IgD-negative memory B cell (primary cell): ENCODE measurements around the gene OPRD1. TPM values are rescaled to one million over a fixed set of nuclear protein-coding genes. Genes with fewer than 3 reads are reported as not detected.

Experiments used
- H3K27ac Mint-ChIP-seq, 3 donors: one replicate each; pipeline ENCODE4 v1.8.0; 2020 to 2022; ENCODE audit warnings: mild to moderate bottlenecking in 3 of 3, mixed read lengths in 3 of 3, moderate library complexity in 1 of 3
- H3K27me3 Mint-ChIP-seq: one replicate; pipeline ENCODE4 v1.8.0; 2021; ENCODE audit warnings: mixed read lengths
- H3K36me3 Mint-ChIP-seq: one replicate; pipeline ENCODE4 v1.8.0; 2020; ENCODE audit warnings: mild to moderate bottlenecking, mixed read lengths
- H3K4me1 Mint-ChIP-seq, 3 donors: one replicate each; pipeline ENCODE4 v1.8.0; 2020 to 2022; ENCODE audit warnings: mixed read lengths in 3 of 3, mild to moderate bottlenecking in 1 of 3
- H3K4me3 Mint-ChIP-seq, 4 donors: one replicate each; pipeline ENCODE4 v1.8.0; 2020 to 2022; ENCODE audit warnings: mild to moderate bottlenecking in 4 of 4, mixed read lengths in 4 of 4, moderate library complexity in 3 of 4
- H3K9me3 Mint-ChIP-seq, 3 donors: one replicate each; pipeline ENCODE4 v1.8.0; 2020 to 2021; ENCODE audit warnings: mixed read lengths in 3 of 3, mild to moderate bottlenecking in 1 of 3
- polyA plus RNA-seq: library from polyadenylated mRNA; unstranded; fragments of 300-500 nt; fragmentation: Illumina TruSeq; gene quantifications from one replicate; pipeline ENCODE4 v1.2.3, GENCODE V29; 2021

The OPRD1 gene
- polyA plus RNA-seq, 1 donor from 2014 or later, result 0.03 TPM

DNA sequence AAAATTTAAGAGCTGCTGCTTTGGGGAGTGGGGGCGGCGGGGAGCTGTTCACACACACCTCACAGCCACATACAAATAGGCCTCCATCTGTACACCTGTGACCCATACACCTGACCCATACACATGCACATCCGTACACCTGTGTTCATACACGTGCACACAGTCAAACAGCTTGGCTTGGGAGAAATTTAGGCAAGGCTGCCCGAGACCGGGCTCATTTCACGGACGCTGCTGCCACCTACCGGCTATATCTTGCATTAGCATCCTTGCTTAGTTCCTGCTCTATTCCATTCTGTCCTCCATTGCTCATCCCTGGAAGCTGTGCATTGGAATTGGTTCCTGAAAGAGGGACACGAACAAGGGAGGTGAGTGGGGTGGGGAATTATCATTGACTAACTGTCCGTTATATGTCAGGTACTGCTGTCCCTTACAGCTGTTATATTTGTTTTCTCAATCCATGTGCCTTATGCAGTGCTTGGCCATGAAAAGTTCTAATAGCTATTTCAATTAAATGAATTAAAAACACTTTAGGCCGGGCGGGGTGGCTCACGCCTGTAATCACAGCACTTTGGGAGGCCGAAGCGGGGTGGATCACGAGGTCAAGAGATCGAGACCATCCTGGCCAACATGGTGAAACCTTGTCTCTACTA, 65.3 kb downstream of the OPRD1 start:
- no peaks in the 10 kb centered on the region for H3K36me3 Mint-ChIP-seq
- H3K27me3 Mint-ChIP-seq, result no peaks in the 10 kb centered on the region
- peaks cover 4 to 6% (median 6%) of the 10 kb centered on the region in 3 donors for H3K4me1 Mint-ChIP-seq
- H3K4me3 Mint-ChIP-seq, result no peak overlapping the region
- H3K9me3 Mint-ChIP-seq, result no peaks in the 10 kb centered on the region
- H3K27ac Mint-ChIP-seq, result no peak overlapping the region

DNA sequence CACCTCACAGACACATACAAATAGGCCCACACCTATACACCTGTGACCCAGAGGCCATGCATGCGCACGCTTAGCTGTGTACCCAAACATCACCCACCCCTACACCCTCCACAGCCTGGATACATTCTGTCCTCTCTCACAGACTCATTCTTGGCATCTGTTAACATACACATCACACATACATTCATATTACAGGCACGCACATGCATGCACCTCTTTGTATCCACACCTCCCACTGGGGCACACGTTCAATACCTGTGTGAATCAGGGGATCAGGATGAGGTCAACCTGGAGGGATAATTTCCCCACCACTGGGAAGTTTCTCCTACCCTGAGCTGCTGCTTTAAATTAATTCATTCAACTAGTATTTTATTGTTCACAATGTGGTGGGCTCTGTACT, 66.8 kb downstream of the OPRD1 start:
- no peaks in the 10 kb centered on the region for H3K27me3 Mint-ChIP-seq
- H3K4me3 Mint-ChIP-seq, result no peak overlapping the region
- no peaks in the 10 kb centered on the region for H3K36me3 Mint-ChIP-seq
- H3K4me1 Mint-ChIP-seq, result peaks cover 6 to 10% (median 8%) of the 10 kb centered on the region in 3 donors
- H3K27ac Mint-ChIP-seq, result no peak overlapping the region
- no peaks in the 10 kb centered on the region for H3K9me3 Mint-ChIP-seq

DNA sequence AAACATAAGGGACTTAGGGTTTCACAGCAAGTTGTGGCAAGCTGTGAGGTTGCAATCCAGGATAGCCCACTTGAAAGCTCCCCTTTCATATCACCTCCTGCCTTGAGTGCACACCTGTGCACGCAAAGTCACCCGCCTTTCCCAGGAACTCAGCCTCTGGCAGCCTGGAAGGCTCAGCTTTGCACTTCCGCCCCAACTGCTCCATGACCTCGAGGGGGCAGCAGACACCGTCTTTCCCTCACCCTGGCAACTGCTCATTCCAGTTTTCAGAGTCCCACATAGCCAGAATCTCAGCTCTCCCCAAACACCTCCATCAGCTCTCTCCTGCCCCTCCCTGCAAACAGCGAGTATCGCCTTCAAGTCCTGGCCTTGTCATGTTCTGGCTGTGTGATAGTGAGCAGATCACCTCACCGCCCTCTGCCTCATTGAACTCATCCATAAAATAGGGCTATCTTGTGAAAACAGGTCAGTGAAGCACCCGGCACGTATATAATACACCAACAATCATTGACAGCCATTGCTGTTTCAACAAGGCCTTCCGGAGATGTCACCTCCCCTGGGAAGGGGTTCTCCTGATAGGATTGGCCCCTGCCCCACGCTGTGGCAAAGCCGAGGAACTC, 70.1 kb downstream of the OPRD1 start:
- Mint-ChIP-seq H3K27me3 (no peaks in the 10 kb centered on the region), H3K36me3 (no peaks in the 10 kb centered on the region), H3K9me3 (no peaks in the 10 kb centered on the region), H3K4me3 (peak overlapping the region in 1 of 4 donors; percentile 82), H3K27ac (peak overlapping the region in 2 of 3 donors; percentile 17 to 29), H3K4me1 (peaks cover 28 to 32% (median 29%) of the 10 kb centered on the region in 3 donors)

DNA sequence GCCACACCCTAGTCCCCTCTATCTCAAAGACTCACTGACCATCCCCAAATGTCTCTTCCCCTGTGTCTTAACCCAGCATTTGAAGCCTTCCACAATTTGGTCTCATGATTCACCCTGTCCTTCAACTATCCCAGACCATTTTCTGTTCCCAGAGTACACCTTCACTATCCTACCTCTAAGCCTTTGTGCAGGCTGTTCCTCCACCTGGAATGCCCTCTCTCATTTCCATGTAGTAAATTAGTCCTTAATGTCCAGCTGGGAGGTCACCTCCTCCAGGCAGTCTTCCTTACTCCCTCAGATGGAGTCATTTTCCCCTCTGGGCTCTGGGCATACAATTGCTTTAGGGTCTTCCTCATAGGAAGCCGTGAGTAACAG, 71.3 kb downstream of the OPRD1 start:
- Mint-ChIP-seq H3K4me1 (peaks cover 30 to 35% (median 32%) of the 10 kb centered on the region in 3 donors), H3K27ac (no peak overlapping the region), H3K36me3 (no peaks in the 10 kb centered on the region), H3K27me3 (no peaks in the 10 kb centered on the region), H3K4me3 (peak overlapping the region in 2 of 4 donors; percentile 18 to 83), H3K9me3 (no peaks in the 10 kb centered on the region)

DNA sequence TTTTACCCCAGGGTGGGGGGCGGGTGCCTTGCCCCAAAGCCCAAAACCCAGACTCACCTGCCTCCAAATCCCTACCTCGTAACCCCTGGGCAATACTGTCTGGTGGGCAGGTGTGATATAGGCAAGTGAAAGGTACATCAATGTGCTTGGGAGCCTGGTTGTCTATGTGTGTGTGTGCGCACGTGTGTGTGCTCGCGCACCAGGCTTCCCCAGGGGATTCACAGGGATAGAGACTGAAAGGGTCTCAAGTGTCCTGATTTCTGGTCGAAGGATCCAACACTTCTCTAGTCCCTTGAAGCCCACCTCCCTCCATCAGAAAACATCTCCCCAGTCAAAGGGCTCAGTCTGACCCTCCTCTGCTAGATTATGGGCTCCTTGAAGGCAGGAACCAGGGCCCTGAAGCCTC, 73.5 kb downstream of the OPRD1 start:
- no peaks in the 10 kb centered on the region for H3K27me3 Mint-ChIP-seq
- H3K4me3 Mint-ChIP-seq, result peak overlapping the region in 3 of 4 donors; percentile 60 to 98 (median 92)
- H3K9me3 Mint-ChIP-seq, result no peaks in the 10 kb centered on the region
- peaks cover 30 to 42% (median 41%) of the 10 kb centered on the region in 3 donors for H3K4me1 Mint-ChIP-seq
- peak overlapping the region; percentile 80 to 95 (median 90) for H3K27ac Mint-ChIP-seq
- H3K36me3 Mint-ChIP-seq, result no peaks in the 10 kb centered on the region

DNA sequence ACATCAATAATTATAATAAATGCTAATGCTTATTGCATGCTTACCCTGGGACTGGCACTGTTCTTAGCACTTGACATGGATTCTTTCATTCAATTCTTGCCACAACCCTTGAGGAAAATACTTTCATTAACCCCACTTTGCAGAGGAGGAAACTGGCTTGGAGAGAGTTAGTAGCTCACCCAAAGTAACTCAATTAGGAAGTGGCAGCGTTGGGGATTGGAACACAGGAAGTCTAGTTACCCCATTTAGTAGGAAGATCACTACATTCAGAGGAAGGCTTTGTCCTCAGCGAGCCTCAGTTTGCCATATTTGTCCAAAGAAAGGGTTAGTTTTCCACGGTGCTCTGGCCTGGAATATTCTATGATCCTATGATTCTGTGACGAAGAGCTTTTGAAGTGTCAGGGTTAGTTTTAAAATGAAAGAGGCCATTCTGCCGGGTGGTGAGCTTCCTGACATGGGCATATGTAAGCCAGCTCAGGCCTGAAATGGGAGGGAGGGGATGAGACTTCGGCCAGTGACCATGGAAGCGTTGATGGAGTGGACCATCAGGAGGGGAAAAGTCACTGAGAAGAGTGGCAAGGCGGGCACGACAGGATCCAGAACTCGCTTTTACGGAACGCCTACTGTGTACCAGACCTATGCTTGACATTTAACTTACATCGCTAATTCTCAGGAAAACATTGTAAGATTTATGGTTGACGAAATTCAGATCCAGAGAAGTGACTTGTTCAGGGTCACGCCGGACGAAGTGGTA, 74.2 kb downstream of the OPRD1 start:
- Mint-ChIP-seq H3K4me1 (peaks cover 30 to 43% (median 42%) of the 10 kb centered on the region in 3 donors), H3K27ac (peak overlapping the region; percentile 80 to 96 (median 95)), H3K9me3 (no peaks in the 10 kb centered on the region), H3K27me3 (no peaks in the 10 kb centered on the region), H3K36me3 (no peaks in the 10 kb centered on the region), H3K4me3 (peak overlapping the region; percentile 85 to 98 (median 94))

DNA sequence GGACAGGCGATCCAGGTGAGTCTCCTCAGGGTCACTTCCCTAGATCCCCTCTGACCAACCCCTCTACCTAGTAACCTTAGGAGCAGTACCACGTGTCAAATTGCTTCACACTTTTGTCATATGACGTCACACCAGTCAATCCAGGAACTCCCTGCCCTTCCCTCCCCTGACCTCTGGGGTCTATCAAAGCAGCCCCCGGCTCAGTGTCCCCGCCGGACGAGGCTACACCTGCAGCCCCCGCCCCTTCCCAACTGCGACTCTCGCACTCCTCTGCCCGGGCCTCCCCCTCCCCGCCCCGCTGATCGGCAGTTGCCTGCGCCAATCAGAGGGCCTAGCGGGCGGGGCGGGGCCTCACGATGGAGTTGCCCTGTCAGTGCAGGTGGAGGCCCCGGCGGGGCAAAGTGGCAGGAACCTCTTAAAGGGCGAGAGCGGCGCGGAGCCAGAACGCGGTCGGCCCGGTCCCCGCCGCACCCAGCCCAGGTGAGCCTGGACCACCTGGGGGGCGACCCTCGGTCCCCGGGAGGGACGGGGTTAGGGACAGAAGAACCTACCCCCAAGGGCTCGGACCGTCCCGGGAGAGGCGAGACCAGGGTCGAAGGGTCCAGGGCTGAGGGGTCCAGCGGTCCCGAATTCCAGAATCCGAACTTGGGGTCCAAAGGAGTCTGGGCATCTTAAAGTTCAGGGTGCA, 74.9 kb downstream of the OPRD1 start:
- peak overlapping the region; percentile 85 to 98 (median 94) for H3K4me3 Mint-ChIP-seq
- H3K36me3 Mint-ChIP-seq, result no peaks in the 10 kb centered on the region
- H3K27me3 Mint-ChIP-seq, result no peaks in the 10 kb centered on the region
- peaks cover 30 to 45% (median 40%) of the 10 kb centered on the region in 3 donors for H3K4me1 Mint-ChIP-seq
- H3K9me3 Mint-ChIP-seq, result no peaks in the 10 kb centered on the region
- peak overlapping the region; percentile 80 to 96 (median 95) for H3K27ac Mint-ChIP-seq

DNA sequence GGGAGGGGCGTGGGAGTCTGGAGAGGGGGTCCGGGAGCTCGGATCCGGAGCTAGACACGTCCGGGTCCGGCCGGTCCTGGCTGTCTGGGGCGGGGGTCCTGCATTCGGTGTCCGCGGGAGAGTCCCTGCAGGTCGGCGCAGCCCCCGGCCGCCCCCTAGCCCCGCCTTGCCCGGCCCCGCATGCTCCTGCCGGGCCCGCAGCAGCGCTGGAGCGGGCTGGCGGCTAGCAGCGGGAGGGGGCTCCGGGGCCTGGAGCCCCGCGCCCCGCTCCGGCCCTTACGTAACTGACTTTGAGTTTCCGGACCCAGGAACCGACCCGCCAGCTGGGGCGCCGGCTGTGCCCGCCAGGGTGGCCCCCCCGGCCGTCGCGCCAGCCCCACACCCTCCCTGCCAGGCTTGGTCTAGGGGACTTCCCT, 75.5 kb downstream of the OPRD1 start:
- Mint-ChIP-seq H3K9me3 (no peaks in the 10 kb centered on the region), H3K4me3 (peak overlapping the region; percentile 89 to 98 (median 94)), H3K27ac (peak overlapping the region; percentile 91 to 97 (median 92)), H3K27me3 (no peaks in the 10 kb centered on the region), H3K36me3 (no peaks in the 10 kb centered on the region), H3K4me1 (peaks cover 30 to 43% (median 35%) of the 10 kb centered on the region in 3 donors)

DNA sequence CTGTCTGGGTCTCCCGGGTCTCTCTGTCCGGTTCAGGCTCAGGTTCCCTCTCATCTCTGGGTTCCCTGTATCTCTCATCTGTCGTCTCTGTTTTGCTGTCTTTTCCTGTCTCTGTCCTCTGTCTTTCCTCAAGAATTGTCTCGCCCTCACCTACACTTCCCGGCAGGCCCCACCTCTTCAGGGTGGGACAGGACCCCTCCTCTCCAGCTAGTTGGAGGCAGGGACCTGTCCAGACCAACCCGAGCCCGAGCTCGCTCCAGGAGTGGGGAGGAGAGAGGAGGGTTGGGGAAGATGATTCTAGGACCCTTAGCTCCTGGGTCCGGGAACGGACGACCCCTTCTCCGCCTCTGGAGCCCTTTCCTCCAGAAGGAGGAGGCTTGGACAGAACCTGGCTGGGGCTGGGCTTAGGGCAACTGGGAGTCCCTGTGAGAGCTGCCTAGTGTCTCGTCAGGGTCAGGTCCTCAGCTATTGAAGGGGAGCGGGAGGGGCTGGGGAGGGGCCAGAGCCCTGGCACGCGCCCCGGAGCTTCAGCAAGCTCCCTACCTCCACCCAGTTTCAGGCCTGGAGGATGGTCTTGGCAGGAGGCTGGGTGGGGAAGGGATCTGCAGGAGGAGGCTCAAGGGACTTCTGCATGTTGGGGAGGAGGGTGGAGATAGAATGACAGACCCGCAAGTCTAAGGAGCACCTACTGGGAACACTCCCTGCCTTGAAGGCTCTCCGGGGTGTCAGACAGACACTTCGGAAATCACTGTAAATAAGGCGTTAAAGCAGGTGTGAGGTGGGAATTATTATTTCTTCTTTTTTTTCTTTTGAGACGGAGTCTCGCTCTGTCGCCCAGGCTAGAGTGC, 76.1 kb downstream of the OPRD1 start:
- H3K4me1 Mint-ChIP-seq, result peaks cover 30 to 43% (median 35%) of the 10 kb centered on the region in 3 donors
- no peaks in the 10 kb centered on the region for H3K9me3 Mint-ChIP-seq
- H3K27ac Mint-ChIP-seq, result peak overlapping the region; percentile 91 to 97 (median 92)
- no peaks in the 10 kb centered on the region for H3K27me3 Mint-ChIP-seq
- H3K4me3 Mint-ChIP-seq, result peak overlapping the region; percentile 89 to 95 (median 94)
- H3K36me3 Mint-ChIP-seq, result no peaks in the 10 kb centered on the region

DNA sequence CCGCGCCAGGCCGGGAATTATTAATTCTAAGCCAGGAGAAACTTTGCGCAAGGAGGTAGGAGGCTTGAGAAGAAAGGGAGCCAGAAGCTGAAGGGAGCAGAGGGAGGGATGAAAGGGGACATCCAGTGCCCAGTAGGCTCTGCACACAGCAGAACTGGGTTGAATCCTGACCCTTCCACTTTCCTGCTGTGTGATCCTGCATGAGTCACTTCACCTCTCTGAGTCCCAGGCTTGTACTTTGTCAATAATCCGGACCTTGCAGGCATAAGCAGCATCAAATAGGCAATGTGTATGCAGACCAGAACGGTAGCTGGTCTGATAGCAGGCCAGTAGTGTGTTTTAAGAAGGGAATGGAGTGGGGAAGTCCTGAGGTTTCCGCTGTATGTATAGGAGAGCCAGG, 76.9 kb downstream of the OPRD1 start:
- H3K9me3 Mint-ChIP-seq, result no peaks in the 10 kb centered on the region
- H3K36me3 Mint-ChIP-seq, result no peaks in the 10 kb centered on the region
- peaks cover 30 to 44% (median 33%) of the 10 kb centered on the region in 3 donors for H3K4me1 Mint-ChIP-seq
- peak overlapping the region in 2 of 3 donors; percentile 68 to 72 for H3K27ac Mint-ChIP-seq
- peak overlapping the region; percentile 69 to 76 (median 70) for H3K4me3 Mint-ChIP-seq
- no peaks in the 10 kb centered on the region for H3K27me3 Mint-ChIP-seq

DNA sequence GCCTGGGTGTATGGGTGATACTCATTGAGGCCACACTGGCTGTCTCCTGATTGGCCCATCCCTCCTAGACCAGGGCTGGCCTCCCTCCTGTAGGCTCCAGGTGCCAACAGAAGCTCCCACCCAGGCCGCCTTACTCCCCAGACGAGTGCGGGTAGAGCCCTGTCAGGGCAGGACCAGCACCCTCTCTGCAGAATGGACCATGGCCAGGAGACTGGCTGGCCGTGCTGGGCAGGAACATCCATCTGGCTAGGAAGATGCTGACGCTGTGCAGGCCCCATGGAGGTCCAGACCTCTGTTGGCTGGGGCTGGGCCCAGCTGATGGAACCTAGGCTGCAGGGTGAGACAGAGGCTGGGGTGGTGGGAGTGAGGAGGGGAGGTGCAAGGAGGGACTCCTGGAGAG, 77.4 kb downstream of the OPRD1 start:
- peak overlapping the region in 2 of 3 donors; percentile 68 to 72 for H3K27ac Mint-ChIP-seq
- H3K36me3 Mint-ChIP-seq, result no peaks in the 10 kb centered on the region
- H3K9me3 Mint-ChIP-seq, result no peaks in the 10 kb centered on the region
- peak overlapping the region; percentile 69 to 76 (median 70) for H3K4me3 Mint-ChIP-seq
- H3K27me3 Mint-ChIP-seq, result no peaks in the 10 kb centered on the region
- peaks cover 28 to 45% (median 33%) of the 10 kb centered on the region in 3 donors for H3K4me1 Mint-ChIP-seq

DNA sequence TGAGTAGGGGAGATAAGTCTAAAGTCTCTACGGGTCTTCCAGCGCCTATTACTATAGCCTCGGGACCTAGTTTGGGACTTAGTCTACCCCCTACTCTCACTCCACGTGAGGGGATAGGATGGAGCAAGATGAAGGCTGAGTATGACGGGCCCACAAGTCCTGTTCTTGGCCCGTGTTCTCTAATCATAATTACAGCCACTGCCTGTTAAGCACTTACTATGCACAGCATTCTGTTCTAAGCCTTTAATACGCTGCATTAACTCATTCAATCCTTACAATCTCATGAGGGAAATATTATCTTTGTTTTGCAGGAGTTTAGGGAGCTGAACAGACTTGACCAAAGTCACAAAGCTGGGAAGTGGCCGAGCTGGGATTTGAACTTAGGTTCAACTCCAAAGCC, 78.5 kb downstream of the OPRD1 start:
- H3K27ac Mint-ChIP-seq, result no peak overlapping the region
- H3K9me3 Mint-ChIP-seq, result no peaks in the 10 kb centered on the region
- no peaks in the 10 kb centered on the region for H3K36me3 Mint-ChIP-seq
- peaks cover 18 to 35% (median 24%) of the 10 kb centered on the region in 3 donors for H3K4me1 Mint-ChIP-seq
- peak overlapping the region in 1 of 4 donors; percentile 66 for H3K4me3 Mint-ChIP-seq
- no peaks in the 10 kb centered on the region for H3K27me3 Mint-ChIP-seq

DNA sequence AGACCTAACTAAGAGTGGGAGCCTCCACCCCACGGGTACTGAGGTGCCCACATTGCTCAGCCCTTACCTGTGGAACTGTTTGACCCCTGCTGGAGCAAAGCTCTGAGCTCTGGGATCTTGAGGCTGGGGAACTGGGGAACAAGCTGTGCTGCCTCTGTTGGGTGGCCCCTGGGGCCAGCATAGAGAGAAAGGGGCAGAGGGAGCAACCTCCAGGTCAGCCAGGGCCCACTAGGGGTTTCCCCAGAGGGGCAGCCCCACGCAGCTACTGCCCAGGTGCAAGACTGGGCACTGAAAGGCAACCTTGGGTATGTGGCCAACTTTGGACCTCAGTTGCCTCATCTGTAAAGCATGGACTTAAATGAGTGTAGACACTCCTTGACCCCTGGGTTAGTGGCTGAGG, 78.9 kb downstream of the OPRD1 start:
- Mint-ChIP-seq H3K27me3 (no peaks in the 10 kb centered on the region), H3K4me1 (peaks cover 14 to 31% (median 21%) of the 10 kb centered on the region in 3 donors), H3K36me3 (no peaks in the 10 kb centered on the region), H3K27ac (no peak overlapping the region), H3K4me3 (no peak overlapping the region), H3K9me3 (no peaks in the 10 kb centered on the region)

DNA sequence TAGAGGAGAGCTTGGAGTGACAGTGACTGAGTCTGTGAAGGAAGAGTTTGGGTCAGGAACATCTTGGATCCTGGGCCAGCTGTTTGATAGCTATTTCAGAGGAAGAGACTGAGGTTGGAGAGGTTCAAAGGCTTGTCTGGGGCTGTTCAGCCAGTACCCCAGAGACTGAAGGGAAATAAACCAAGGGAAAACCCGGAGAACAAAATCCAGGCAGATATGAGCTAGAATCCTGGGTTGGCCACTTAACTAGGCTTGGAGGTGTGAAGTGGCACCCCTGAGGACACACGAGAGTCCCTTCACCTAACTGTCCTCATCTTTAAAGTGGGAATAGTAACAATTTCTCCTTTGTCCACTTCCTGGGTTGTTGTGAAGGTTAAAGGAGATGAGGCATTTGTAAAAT, 79.3 kb downstream of the OPRD1 start:
- H3K36me3 Mint-ChIP-seq, result peaks cover 2% of the 10 kb centered on the region
- H3K27ac Mint-ChIP-seq, result no peak overlapping the region
- no peak overlapping the region for H3K4me3 Mint-ChIP-seq
- H3K27me3 Mint-ChIP-seq, result no peaks in the 10 kb centered on the region
- no peaks in the 10 kb centered on the region for H3K9me3 Mint-ChIP-seq
- peaks cover 9 to 29% (median 18%) of the 10 kb centered on the region in 3 donors for H3K4me1 Mint-ChIP-seq
